Endothelial cell (in vitro differentiated cells): ENCODE measurements around the gene OLIG3. TPM values are rescaled to one million over a fixed set of nuclear protein-coding genes. Genes with fewer than 3 reads are reported as not detected.

Source experiments
- DNase-seq: peaks from one replicate; pipeline ENCODE4 v3.0.0; 2021; ENCODE audit warnings: low spot score
- H3K27ac Mint-ChIP-seq: one replicate; pipeline ENCODE4 v1.8.0; 2021; ENCODE audit warnings: mixed read lengths, inconsistent platforms; ENCODE audit not compliant: unreplicated experiment
- H3K27me3 Mint-ChIP-seq: one replicate; pipeline ENCODE4 v1.8.0; 2021; ENCODE audit warnings: mild to moderate bottlenecking, moderate library complexity, mixed read lengths, inconsistent platforms; ENCODE audit not compliant: unreplicated experiment
- H3K36me3 Mint-ChIP-seq: one replicate; pipeline ENCODE4 v1.8.0; 2021; ENCODE audit warnings: mild to moderate bottlenecking, low read depth, mixed read lengths, inconsistent platforms; ENCODE audit not compliant: unreplicated experiment
- H3K4me1 Mint-ChIP-seq: one replicate; pipeline ENCODE4 v1.8.0; 2021; ENCODE audit warnings: mild to moderate bottlenecking, mixed read lengths, inconsistent platforms; ENCODE audit not compliant: unreplicated experiment
- H3K4me3 Mint-ChIP-seq: one replicate; pipeline ENCODE4 v1.8.0; 2021; ENCODE audit warnings: mild to moderate bottlenecking, mixed read lengths, inconsistent platforms; ENCODE audit not compliant: unreplicated experiment
- H3K9me3 Mint-ChIP-seq: one replicate; pipeline ENCODE4 v1.8.0; 2021; ENCODE audit warnings: mixed read lengths, inconsistent platforms; ENCODE audit not compliant: unreplicated experiment
- CTCF ChIP-seq: fragments of 200-600 bp; sonication (generic); IDR thresholded peaks from one replicate; pipeline ENCODE4 v1.5.0; 2021; ENCODE audit warnings: antibody characterized with exemption; ENCODE audit not compliant: unreplicated experiment
- total RNA-seq: library from RNA; stranded (reverse); fragmentation: NEBNext Ultra II Directional; extraction: Animal tissue kit (Norgen Biotek cat#: 25700); gene quantifications from one replicate; pipeline ENCODE4 v1.2.1, GENCODE V29; 2021; ENCODE audit not compliant: unreplicated experiment

OLIG3 gene
- total RNA-seq, 1 donor from 2014 or later, result not detected

GRCh38 chr6:137488150-137489045, 5.8 kb downstream of the OLIG3 start:
- no peaks in the 10 kb centered on the region for H3K36me3 Mint-ChIP-seq
- H3K4me3 Mint-ChIP-seq, result no peak overlapping the region
- no peaks in the 10 kb centered on the region for H3K9me3 Mint-ChIP-seq
- no peak for TF ChIP-seq CTCF
- peaks cover 24% of the 10 kb centered on the region for H3K4me1 Mint-ChIP-seq
- peaks cover 27% of the 10 kb centered on the region for H3K27me3 Mint-ChIP-seq
- H3K27ac Mint-ChIP-seq, result no peak overlapping the region
- DNase-seq, result no peak

- no peak for DNase-seq
- H3K4me1 Mint-ChIP-seq, result peaks cover 22% of the 10 kb centered on the region
- peaks cover 25% of the 10 kb centered on the region for H3K27me3 Mint-ChIP-seq
- no peaks in the 10 kb centered on the region for H3K36me3 Mint-ChIP-seq
- H3K27ac Mint-ChIP-seq, result no peak overlapping the region
- H3K9me3 Mint-ChIP-seq, result no peaks in the 10 kb centered on the region
- TF ChIP-seq CTCF, result no peak
- no peak overlapping the region for H3K4me3 Mint-ChIP-seq
These were observed 6.4 kb downstream of the OLIG3 start for GRCh38 chr6:137487869-137488149.

- H3K27me3 Mint-ChIP-seq, result peaks cover 20% of the 10 kb centered on the region
- no peaks in the 10 kb centered on the region for H3K36me3 Mint-ChIP-seq
- peak overlapping the region; percentile 39 for H3K27ac Mint-ChIP-seq
- no peaks in the 10 kb centered on the region for H3K9me3 Mint-ChIP-seq
- no peak for DNase-seq
- peaks cover 20% of the 10 kb centered on the region for H3K4me1 Mint-ChIP-seq
- TF ChIP-seq CTCF, result no peak
- no peak overlapping the region for H3K4me3 Mint-ChIP-seq
These were observed 6.9 kb downstream of the OLIG3 start for GRCh38 chr6:137487181-137487868.

GRCh38 chr6:137486416-137486815, 7.8 kb downstream of the OLIG3 start:
- Mint-ChIP-seq H3K4me3 (no peak overlapping the region), H3K27ac (no peak overlapping the region), H3K36me3 (no peaks in the 10 kb centered on the region), H3K9me3 (no peaks in the 10 kb centered on the region), H3K4me1 (peaks cover 20% of the 10 kb centered on the region), H3K27me3 (peaks cover 18% of the 10 kb centered on the region)
- DNase-seq, result no peak
- TF ChIP-seq CTCF, result no peak

- Mint-ChIP-seq H3K36me3 (no peaks in the 10 kb centered on the region), H3K27me3 (peaks cover 2% of the 10 kb centered on the region), H3K4me1 (no peaks in the 10 kb centered on the region), H3K9me3 (no peaks in the 10 kb centered on the region), H3K4me3 (no peak overlapping the region), H3K27ac (no peak overlapping the region)
- DNase-seq, result no peak
- TF ChIP-seq CTCF, result no peak
These were observed 13.8 kb downstream of the OLIG3 start for GRCh38 chr6:137480431-137480830.
